ENCODE results near the gene CEP112.

GRCh38 chr17:65750631-65751115, 441.3 kb downstream of the CEP112 start:
- TF ChIP-seq CTCF (IDR thresholded peaks at IDR 0.05) (no peak), ZFX (IDR thresholded peaks at IDR 0.05; ENCODE audit: borderline replicate concordance) (no peak)
